Fibroblast of lung (primary cell): Measurements from ENCODE around the gene WDPCP.

Experiments used
- EZH2 ChIP-seq: IDR thresholded peaks from 2 replicates; pipeline ENCODE4 v1.5.1; 2012; ENCODE audit warnings: low read length, control low read depth, mild to moderate bottlenecking; ENCODE audit errors: missing control alignments
- TF ChIP-seq, protein P1 (sequence below), 2 donors: IDR thresholded peaks in 1 of 2; conservative IDR thresholded peaks in 1 of 2; 1 replicate in 1 of 2; 2 replicates in 1 of 2; pipeline ENCODE4 v1.5.1; 2011 to 2012; ENCODE audit warnings: low read length in 2 of 2, control low read depth in 1 of 2, inconsistent platforms in 1 of 2, low read depth in 1 of 2, mild to moderate bottlenecking in 1 of 2

DNA sequence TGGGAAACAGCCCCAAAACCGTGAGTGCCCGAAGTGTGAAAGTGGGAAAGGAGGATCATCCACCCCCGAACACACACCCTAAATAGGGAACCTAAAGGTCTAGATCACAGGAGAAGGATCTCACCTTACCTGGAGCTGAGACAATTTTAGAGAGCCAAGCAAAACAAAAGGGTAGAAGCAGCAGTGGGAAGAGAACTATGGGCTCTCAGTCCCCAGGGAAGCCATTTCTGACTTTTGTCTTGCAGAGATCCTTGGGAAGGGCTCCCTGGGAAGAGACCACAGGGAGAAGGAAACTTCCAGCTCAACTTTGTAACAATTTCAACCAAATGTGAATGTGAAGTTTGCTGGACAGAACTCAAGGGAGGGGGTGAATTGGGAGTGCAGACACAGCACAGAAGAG, 110.6 kb downstream of the WDPCP start:
- no peak for TF ChIP-seq EZH2
- TF ChIP-seq, protein P1, sequence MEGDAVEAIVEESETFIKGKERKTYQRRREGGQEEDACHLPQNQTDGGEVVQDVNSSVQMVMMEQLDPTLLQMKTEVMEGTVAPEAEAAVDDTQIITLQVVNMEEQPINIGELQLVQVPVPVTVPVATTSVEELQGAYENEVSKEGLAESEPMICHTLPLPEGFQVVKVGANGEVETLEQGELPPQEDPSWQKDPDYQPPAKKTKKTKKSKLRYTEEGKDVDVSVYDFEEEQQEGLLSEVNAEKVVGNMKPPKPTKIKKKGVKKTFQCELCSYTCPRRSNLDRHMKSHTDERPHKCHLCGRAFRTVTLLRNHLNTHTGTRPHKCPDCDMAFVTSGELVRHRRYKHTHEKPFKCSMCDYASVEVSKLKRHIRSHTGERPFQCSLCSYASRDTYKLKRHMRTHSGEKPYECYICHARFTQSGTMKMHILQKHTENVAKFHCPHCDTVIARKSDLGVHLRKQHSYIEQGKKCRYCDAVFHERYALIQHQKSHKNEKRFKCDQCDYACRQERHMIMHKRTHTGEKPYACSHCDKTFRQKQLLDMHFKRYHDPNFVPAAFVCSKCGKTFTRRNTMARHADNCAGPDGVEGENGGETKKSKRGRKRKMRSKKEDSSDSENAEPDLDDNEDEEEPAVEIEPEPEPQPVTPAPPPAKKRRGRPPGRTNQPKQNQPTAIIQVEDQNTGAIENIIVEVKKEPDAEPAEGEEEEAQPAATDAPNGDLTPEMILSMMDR (conservative IDR thresholded peaks at IDR 0.05 in 1 of 2, IDR thresholded peaks at IDR 0.05 in 1 of 2; ENCODE audit: low read depth in 1 of 2, low read length in 2 of 2), result no peak
